ENCODE data around the gene HTR4.
"Not testable (repeated sequence)": the region's sequence is repeated elsewhere in the genome, so short reads cannot be mapped to it uniquely, and the experiment has no call there.

Gene HTR4

DNA sequence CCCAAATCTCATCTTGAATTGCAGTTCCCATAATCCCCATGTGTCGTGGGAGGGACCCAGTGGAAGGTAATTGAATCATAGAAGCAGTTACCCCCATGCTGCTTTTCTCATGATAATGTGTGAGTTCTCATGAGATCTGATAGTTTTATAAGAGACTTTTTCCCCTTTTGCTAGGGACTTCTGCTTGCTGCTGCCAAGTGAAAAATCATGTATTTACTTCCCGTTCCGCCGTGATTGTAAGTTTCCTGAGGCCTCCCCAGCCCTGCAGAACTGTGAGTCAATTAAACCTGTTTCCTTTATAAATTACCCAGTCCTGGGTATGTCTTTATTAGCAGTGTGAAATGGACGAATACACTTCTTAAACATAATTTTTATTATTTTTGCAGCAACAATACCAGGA is 185.6 kb downstream of the HTR4 start:
- not testable (repeated sequence) for DNase-seq

- DNase-seq: no peak
These were observed 186.4 kb downstream of the HTR4 start for GRCh38 chr5:148467958-148468357.

DNA sequence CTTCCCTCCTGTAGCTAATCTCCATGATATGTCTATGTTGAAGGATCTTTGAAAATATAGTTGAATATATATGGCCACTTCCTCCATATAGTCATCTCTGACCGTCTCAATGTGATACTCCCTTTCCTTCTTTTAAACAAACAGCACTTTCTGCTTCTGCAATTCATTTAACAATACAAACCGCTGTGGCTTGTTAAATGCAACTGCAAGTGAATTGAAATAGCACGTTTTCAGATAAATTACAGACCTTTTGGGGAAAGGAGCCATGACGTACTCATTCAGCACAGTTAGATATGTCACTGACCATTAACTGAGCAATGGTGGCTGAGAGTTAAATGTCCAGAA is 188.1 kb downstream of the HTR4 start:
- no peak for DNase-seq

DNA sequence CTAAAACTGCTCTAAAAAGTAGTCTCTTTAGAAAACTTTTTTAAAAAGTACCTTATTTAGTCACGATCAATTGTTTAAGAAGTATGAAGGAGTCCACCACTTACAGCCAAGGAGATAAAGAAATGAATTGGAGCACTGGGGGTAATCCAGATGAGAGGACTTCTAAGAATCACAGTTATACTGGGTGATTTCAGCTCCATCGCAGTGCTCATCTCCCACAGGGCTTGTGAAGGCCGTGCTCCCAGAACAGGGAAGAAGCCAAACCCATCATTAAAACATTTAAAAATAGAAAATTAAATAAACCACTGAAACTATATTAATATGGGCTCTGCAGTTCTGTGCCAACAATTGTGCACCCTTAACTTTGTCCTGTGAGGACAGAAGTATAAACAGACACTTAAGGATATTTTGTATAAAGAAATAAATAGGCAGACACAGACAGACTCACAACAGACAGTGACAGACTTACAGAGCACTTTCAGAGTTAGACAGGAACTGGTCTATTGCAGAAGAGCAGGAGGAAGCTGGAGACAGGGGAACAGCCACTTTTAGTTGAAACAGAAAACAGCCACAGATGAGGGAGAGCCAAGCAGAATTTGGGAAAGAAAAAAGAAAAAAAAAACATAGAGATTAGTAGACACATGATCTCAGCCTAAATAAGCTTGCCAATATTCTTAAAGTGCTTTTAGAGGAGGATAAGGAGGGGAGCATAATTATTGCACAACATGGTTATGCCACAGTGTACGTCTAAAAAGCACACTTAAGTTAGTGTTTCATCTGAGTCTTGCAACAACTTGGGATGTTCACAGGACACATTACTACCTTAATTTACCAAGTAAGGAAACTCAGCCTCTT is 188.7 kb downstream of the HTR4 start:
- no peak for DNase-seq

GRCh38 chr5:148459669-148460068 is 194.7 kb downstream of the HTR4 start:
- DNase-seq: no peak

GRCh38 chr5:148458036-148458888 is 196.1 kb downstream of the HTR4 start:
- no peak for DNase-seq

- no peak for DNase-seq
These were observed 197.1 kb downstream of the HTR4 start for GRCh38 chr5:148457183-148457620.

GRCh38 chr5:148455185-148455584 is 199.1 kb downstream of the HTR4 start:
- no peak for DNase-seq

DNA sequence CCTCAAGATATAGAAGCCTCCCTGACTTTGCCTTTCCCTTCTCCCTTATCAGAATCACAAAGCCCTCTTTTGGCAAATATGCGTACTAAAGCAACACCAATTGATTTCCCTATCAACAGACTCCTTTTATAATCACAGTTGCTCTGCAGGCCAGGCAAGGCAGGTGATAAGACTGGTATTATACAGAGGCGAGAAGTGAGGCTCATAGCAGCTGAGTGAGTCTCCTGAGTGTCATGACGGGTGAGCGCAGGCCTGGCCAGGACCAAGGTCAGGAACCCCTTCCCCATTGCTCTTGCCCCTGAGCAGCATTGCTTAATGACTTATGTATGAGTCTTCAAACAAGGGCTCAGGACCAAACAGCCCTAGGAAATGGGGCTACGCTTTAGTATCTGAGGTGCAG is 199.8 kb downstream of the HTR4 start:
- no peak for DNase-seq

GRCh38 chr5:148452499-148453193 is 201.7 kb downstream of the HTR4 start:
- no peak for DNase-seq

- DNase-seq: no peak
These were observed 207.7 kb downstream of the HTR4 start for GRCh38 chr5:148446611-148447010.

- no peak for DNase-seq
These were observed 208.7 kb downstream of the HTR4 start for GRCh38 chr5:148445578-148445977.

DNA sequence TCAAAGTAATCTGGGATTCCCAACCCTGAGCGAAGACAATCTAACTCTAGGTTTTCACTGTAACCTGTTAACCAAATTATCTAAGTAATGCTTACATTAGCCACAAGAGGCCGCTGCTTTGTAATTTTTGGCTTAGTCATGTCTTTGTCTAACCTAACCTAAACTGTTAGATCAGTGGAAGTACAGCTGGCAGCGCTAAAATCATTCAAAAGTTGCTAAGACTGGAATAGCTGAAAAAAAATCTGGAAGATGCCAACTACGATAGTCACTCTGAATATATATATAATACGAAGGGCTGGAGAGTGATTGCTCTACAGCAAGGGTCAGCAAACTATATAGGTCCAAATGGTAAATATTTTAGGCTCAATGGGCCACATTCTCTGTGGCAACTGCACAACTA is 210.3 kb downstream of the HTR4 start:
- no peak for DNase-seq

DNA sequence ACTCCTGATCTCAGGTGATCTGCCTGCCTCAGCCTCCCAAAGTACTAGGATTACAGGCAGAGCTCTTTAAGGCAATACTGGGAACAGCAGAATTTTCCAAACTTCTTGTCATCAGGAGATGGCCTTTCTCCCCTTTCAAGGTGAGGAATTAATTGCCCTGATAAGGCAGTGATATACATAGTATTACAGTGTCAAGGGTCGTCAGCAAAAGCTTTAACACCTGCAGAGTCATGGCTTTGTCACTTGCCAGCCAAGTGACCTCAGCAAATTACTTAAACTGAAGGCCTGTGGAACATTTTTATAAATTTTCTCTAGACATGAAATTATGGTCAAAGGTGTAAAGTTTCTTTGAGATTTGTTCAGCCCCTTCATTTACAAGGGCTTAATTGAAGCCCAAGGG is 211.1 kb downstream of the HTR4 start:
- no peak for DNase-seq

- no peak for DNase-seq
These were observed 215.4 kb downstream of the HTR4 start for GRCh38 chr5:148438933-148439332.

DNA sequence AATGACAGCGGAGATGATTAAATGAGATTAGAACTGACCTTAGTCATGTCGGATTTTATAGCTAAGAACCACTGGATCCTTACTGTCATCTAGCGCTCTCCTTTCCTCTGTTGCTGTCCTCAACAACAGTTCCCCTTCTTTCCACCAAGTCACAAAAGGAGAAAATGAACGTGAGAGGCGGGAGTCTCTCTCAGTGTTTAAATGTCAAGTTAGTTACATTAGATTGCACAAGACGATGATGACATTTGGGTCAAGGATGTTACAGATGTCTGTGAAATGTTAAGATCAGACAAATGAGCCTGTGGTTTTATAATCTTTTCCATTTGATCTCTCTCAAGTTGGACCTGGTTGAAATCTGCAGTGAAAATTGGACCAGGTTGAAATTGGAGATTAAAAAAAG is 217.1 kb downstream of the HTR4 start:
- DNase-seq: no peak

- DNase-seq: no peak
These were observed 218.3 kb downstream of the HTR4 start for GRCh38 chr5:148436029-148436428.

- DNase-seq: no peak
These were observed 220.5 kb downstream of the HTR4 start for GRCh38 chr5:148433826-148434225.
